CD8-positive, alpha-beta memory T cell (primary cell): ENCODE data around the gene PDCD4. TPM values are rescaled to one million over a fixed set of nuclear protein-coding genes. Genes with fewer than 3 reads are reported as not detected.
A peak's percentile ranks its signal among the peaks of the same experiment; 100 is the strongest.

Source experiments
- CTCF ChIA-PET: fragments of 350-600 bp; sonication (Branson Sonifier 250); formaldehyde crosslinking; loops from one replicate; lab custom pipeline; 2021; ENCODE audit warnings: antibody characterized with exemption; lab: Charles Lee
- POLR2A ChIA-PET: fragments of 350-600 bp; sonication (Branson Sonifier 250); formaldehyde crosslinking; loops from one replicate; lab custom pipeline; 2021; ENCODE audit warnings: antibody characterized with exemption; lab: Charles Lee
- DNase-seq, 5 donors: peaks; one replicate each; pipeline versions ENCODE4 v3.0.0 to v3.0.0-alpha.2; 2020 to 2022; ENCODE audit warnings: mixed read lengths in 1 of 5
- H3K27ac ChIP-seq: one replicate; pipeline ENCODE4 v1.7.0; 2013; ENCODE audit warnings: low read depth, mild to moderate bottlenecking, low read length, moderate library complexity
- H3K27me3 ChIP-seq: 2 replicates; pipeline ENCODE4 v1.7.0; 2013; ENCODE audit warnings: low read length, mild to moderate bottlenecking; ENCODE audit not compliant: insufficient read depth, poor library complexity, severe bottlenecking
- H3K36me3 ChIP-seq: 2 replicates; pipeline ENCODE4 v1.7.0; 2013; ENCODE audit warnings: mild to moderate bottlenecking, low read length, moderate library complexity; ENCODE audit not compliant: insufficient read depth
- H3K4me1 ChIP-seq: 2 replicates; pipeline ENCODE4 v1.7.0; 2013; ENCODE audit warnings: mild to moderate bottlenecking, low read length, moderate library complexity; ENCODE audit not compliant: insufficient read depth
- H3K4me3 ChIP-seq: 2 replicates; pipeline ENCODE4 v1.7.0; 2013; ENCODE audit warnings: mild to moderate bottlenecking, low read length
- H3K9me3 ChIP-seq: 2 replicates; pipeline ENCODE4 v1.7.0; 2013; ENCODE audit warnings: mild to moderate bottlenecking, low read length
- H3K27ac Mint-ChIP-seq, 8 donors: one replicate each; pipeline ENCODE4 v1.8.0; 2020 to 2021; ENCODE audit warnings: mixed read lengths in 8 of 8, mild to moderate bottlenecking in 6 of 8, inconsistent platforms in 3 of 8, moderate library complexity in 3 of 8
- H3K27me3 Mint-ChIP-seq, 2 donors: one replicate each; pipeline ENCODE4 v1.8.0; 2020 to 2021; ENCODE audit warnings: mixed read lengths in 2 of 2, mild to moderate bottlenecking in 1 of 2, moderate library complexity in 1 of 2
- H3K36me3 Mint-ChIP-seq, 3 donors: one replicate each; pipeline ENCODE4 v1.8.0; 2020 to 2021; ENCODE audit warnings: mixed read lengths in 3 of 3, inconsistent platforms in 1 of 3, mild to moderate bottlenecking in 1 of 3
- H3K4me1 Mint-ChIP-seq, 3 donors: one replicate each; pipeline ENCODE4 v1.8.0; 2020 to 2021; ENCODE audit warnings: mixed read lengths in 3 of 3, inconsistent platforms in 1 of 3, mild to moderate bottlenecking in 1 of 3
- H3K4me3 Mint-ChIP-seq, 7 donors: one replicate each; pipeline ENCODE4 v1.8.0; 2020 to 2021; ENCODE audit warnings: mixed read lengths in 7 of 7, mild to moderate bottlenecking in 6 of 7, moderate library complexity in 4 of 7, inconsistent platforms in 2 of 7
- H3K9me3 Mint-ChIP-seq, 5 donors: one replicate each; pipeline ENCODE4 v1.8.0; 2020 to 2022; ENCODE audit warnings: mixed read lengths in 5 of 5, mild to moderate bottlenecking in 3 of 5, moderate library complexity in 2 of 5, inconsistent platforms in 1 of 5
- polyA plus RNA-seq: library from polyadenylated mRNA; unstranded; fragments of 300-500 nt; fragmentation: Illumina TruSeq; gene quantifications from one replicate; pipeline ENCODE4 v1.2.3, GENCODE V29; 2021
- total RNA-seq, 2 experiments: library from RNA; stranded (reverse); gene quantifications; one replicate each; pipeline ENCODE4 v1.2.3, GENCODE V29; 2021

PDCD4 gene
- total and polyA plus RNA-seq, 3 experiments from 2014 or later: 88.4 to 540 (median 96.1) TPM

GRCh38 chr10:110843796-110844616 is 27.7 kb upstream of the PDCD4 start:
- Mint-ChIP-seq H3K27ac (peak overlapping the region in 6 of 8 donors; percentile 2 to 77 (median 50)), H3K9me3 (no peaks in the 10 kb centered on the region), H3K4me1 (peaks cover 57 to 79% (median 63%) of the 10 kb centered on the region in 3 donors), H3K27me3 (peaks cover 0 to 3% of the 10 kb centered on the region in 2 donors), H3K36me3 (no peaks in the 10 kb centered on the region), H3K4me3 (peak overlapping the region in 2 of 7 donors; percentile 26 to 40)
- peaks cover 45% of the 10 kb centered on the region for H3K4me1 ChIP-seq
- H3K9me3 ChIP-seq: no peaks in the 10 kb centered on the region
- H3K27ac ChIP-seq: no peak overlapping the region
- H3K36me3 ChIP-seq: no peaks in the 10 kb centered on the region
- CTCF ChIA-PET: interaction anchor here (0.9 to 1.7 kb wide), 3 partner anchors 14 to 41 kb away, joined by 4 to 6 read pairs (median 4); partner anchors contain the start of gene PDCD4
- DNase-seq: no peak
- POLR2A ChIA-PET: interaction anchor here (1.2 kb wide), 1 partner anchor 19 kb away, joined by 3 read pairs; no protein-coding TSS in a partner anchor
- H3K4me3 ChIP-seq: no peak overlapping the region
- no peaks in the 10 kb centered on the region for H3K27me3 ChIP-seq

- H3K36me3 Mint-ChIP-seq: no peaks in the 10 kb centered on the region
- no peaks in the 10 kb centered on the region for H3K36me3 ChIP-seq
- no peak overlapping the region for H3K4me3 ChIP-seq
- no peaks in the 10 kb centered on the region for H3K9me3 ChIP-seq
- DNase-seq: no peak
- H3K27ac Mint-ChIP-seq: peak overlapping the region in 2 of 8 donors; percentile 52 to 58
- H3K4me3 Mint-ChIP-seq: no peak overlapping the region
- H3K27ac ChIP-seq: no peak overlapping the region
- POLR2A ChIA-PET: no interaction called here
- no peaks in the 10 kb centered on the region for H3K27me3 ChIP-seq
- CTCF ChIA-PET: interaction anchor here (0.7 to 1.6 kb wide), 2 partner anchors 13 to 14 kb away, joined by 4 to 6 read pairs; no protein-coding TSS in a partner anchor
- peaks cover 0 to 3% of the 10 kb centered on the region in 2 donors for H3K27me3 Mint-ChIP-seq
- H3K4me1 ChIP-seq: peaks cover 50% of the 10 kb centered on the region
- peaks cover 63 to 85% (median 69%) of the 10 kb centered on the region in 3 donors for H3K4me1 Mint-ChIP-seq
- no peaks in the 10 kb centered on the region for H3K9me3 Mint-ChIP-seq
Observed at GRCh38 chr10:110844617-110844881, 27.2 kb upstream of the PDCD4 start.

- no peaks in the 10 kb centered on the region for H3K36me3 Mint-ChIP-seq
- peak overlapping the region in 4 of 8 donors; percentile 0 to 86 (median 30) for H3K27ac Mint-ChIP-seq
- H3K9me3 Mint-ChIP-seq: no peaks in the 10 kb centered on the region
- CTCF ChIA-PET: interaction anchor here (0.7 to 2.5 kb wide), 3 partner anchors 12 to 48 kb away, joined by 4 to 7 read pairs (median 6); no protein-coding TSS in a partner anchor
- Histone ChIP-seq H3K4me1 (peaks cover 58% of the 10 kb centered on the region), H3K27me3 (no peaks in the 10 kb centered on the region), H3K36me3 (no peaks in the 10 kb centered on the region), H3K4me3 (no peak overlapping the region), H3K9me3 (no peaks in the 10 kb centered on the region), H3K27ac (no peak overlapping the region)
- DNase-seq: no peak
- peaks cover 0 to 3% of the 10 kb centered on the region in 2 donors for H3K27me3 Mint-ChIP-seq
- POLR2A ChIA-PET: interaction anchor here (1.7 kb wide), 1 partner anchor 26 kb away, joined by 6 read pairs; the partner anchor contains the start of gene PDCD4
- H3K4me3 Mint-ChIP-seq: no peak overlapping the region
- peaks cover 70 to 92% (median 76%) of the 10 kb centered on the region in 3 donors for H3K4me1 Mint-ChIP-seq
Observed at GRCh38 chr10:110845192-110845755, 26.5 kb upstream of the PDCD4 start.

GRCh38 chr10:110845756-110846620 is 25.7 kb upstream of the PDCD4 start:
- Mint-ChIP-seq H3K9me3 (no peaks in the 10 kb centered on the region), H3K4me3 (no peak overlapping the region)

GRCh38 chr10:110847374-110847773 is 24.4 kb upstream of the PDCD4 start:
- DNase-seq: no peak
- Histone ChIP-seq H3K27ac (no peak overlapping the region), H3K9me3 (no peaks in the 10 kb centered on the region), H3K4me3 (no peak overlapping the region), H3K36me3 (no peaks in the 10 kb centered on the region), H3K27me3 (no peaks in the 10 kb centered on the region), H3K4me1 (peaks cover 69% of the 10 kb centered on the region)
- Mint-ChIP-seq H3K36me3 (no peaks in the 10 kb centered on the region), H3K27me3 (peaks cover 0 to 3% of the 10 kb centered on the region in 2 donors), H3K4me1 (peaks cover 82 to 96% (median 92%) of the 10 kb centered on the region in 3 donors), H3K9me3 (no peaks in the 10 kb centered on the region), H3K27ac (peak overlapping the region in 2 of 8 donors; percentile 43 to 78), H3K4me3 (no peak overlapping the region)
- ChIA-PET CTCF (interaction anchor here (0.9 to 2.5 kb wide), 4 partner anchors 10 to 104 kb away, joined by 3 to 7 read pairs (median 5); no protein-coding TSS in a partner anchor), POLR2A (no interaction called here)

More at GRCh38 chr10:110845756-110846620, 25.7 kb upstream of the PDCD4 start:
- H3K4me1 ChIP-seq: peaks cover 65% of the 10 kb centered on the region
- H3K27ac Mint-ChIP-seq: peak overlapping the region in 3 of 8 donors; percentile 22 to 63 (median 36)
- DNase-seq: no peak
- POLR2A ChIA-PET: interaction anchor here (0.9 to 1.7 kb wide), 2 partner anchors 14 to 26 kb away, joined by 3 to 6 read pairs; partner anchors contain the start of gene PDCD4
- H3K27me3 Mint-ChIP-seq: peaks cover 0 to 3% of the 10 kb centered on the region in 2 donors
- no peaks in the 10 kb centered on the region for H3K27me3 ChIP-seq
- CTCF ChIA-PET: interaction anchor here (1.2 to 2.5 kb wide), 3 partner anchors 12 to 48 kb away, joined by 4 to 7 read pairs (median 6); no protein-coding TSS in a partner anchor
- no peaks in the 10 kb centered on the region for H3K36me3 Mint-ChIP-seq
- H3K4me1 Mint-ChIP-seq: peaks cover 77 to 98% (median 83%) of the 10 kb centered on the region in 3 donors
- no peaks in the 10 kb centered on the region for H3K36me3 ChIP-seq
- no peak overlapping the region for H3K27ac ChIP-seq
- H3K9me3 ChIP-seq: no peaks in the 10 kb centered on the region
- no peak overlapping the region for H3K4me3 ChIP-seq

GRCh38 chr10:110848106-110848505 is 23.6 kb upstream of the PDCD4 start:
- Histone ChIP-seq H3K27ac (no peak overlapping the region), H3K36me3 (no peaks in the 10 kb centered on the region), H3K4me3 (no peak overlapping the region), H3K27me3 (no peaks in the 10 kb centered on the region), H3K9me3 (no peaks in the 10 kb centered on the region), H3K4me1 (peaks cover 69% of the 10 kb centered on the region)
- Mint-ChIP-seq H3K4me3 (no peak overlapping the region), H3K4me1 (peaks cover 82 to 96% (median 92%) of the 10 kb centered on the region in 3 donors), H3K36me3 (no peaks in the 10 kb centered on the region), H3K27ac (peak overlapping the region in 1 of 8 donors; percentile 47), H3K9me3 (no peaks in the 10 kb centered on the region), H3K27me3 (peaks cover 0 to 3% of the 10 kb centered on the region in 2 donors)
- ChIA-PET CTCF (no interaction called here), POLR2A (no interaction called here)
- DNase-seq: no peak

GRCh38 chr10:110850099-110850498 is 21.6 kb upstream of the PDCD4 start:
- Histone ChIP-seq H3K4me3 (no peak overlapping the region), H3K4me1 (peaks cover 76% of the 10 kb centered on the region), H3K27me3 (no peaks in the 10 kb centered on the region), H3K27ac (no peak overlapping the region), H3K9me3 (no peaks in the 10 kb centered on the region), H3K36me3 (no peaks in the 10 kb centered on the region)
- Mint-ChIP-seq H3K4me3 (peak overlapping the region; percentile 0 to 84 (median 73)), H3K36me3 (no peaks in the 10 kb centered on the region), H3K4me1 (peaks cover 85 to 97% (median 92%) of the 10 kb centered on the region in 3 donors), H3K27ac (peak overlapping the region; percentile 17 to 93 (median 76)), H3K27me3 (peaks cover 0 to 2% of the 10 kb centered on the region in 2 donors), H3K9me3 (no peaks in the 10 kb centered on the region)
- ChIA-PET CTCF (interaction anchor here (1.4 to 2.2 kb wide), 3 partner anchors 8 to 23 kb away, joined by 6 to 7 read pairs (median 7); no protein-coding TSS in a partner anchor), POLR2A (interaction anchor here (0.5 to 1.2 kb wide), 7 partner anchors 11 to 42 kb away, joined by 3 to 5 read pairs (median 3); partner anchors contain the start of gene PDCD4)
- peak in 2 of 5 donors; percentile 65 to 66 for DNase-seq
